Panc1 (cell line): Measurements from ENCODE around the gene POLE4. TPM values are rescaled to one million over a fixed set of nuclear protein-coding genes. Genes with fewer than 3 reads are reported as not detected.

Experiments used
- ATAC-seq: fragments of 200-7000 bp; cut with Tn5 transposase; 2 replicates; pipeline ENCODE4 v1.9.1; 2020; ENCODE audit warnings: mild to moderate bottlenecking, moderate library complexity
- BruUV-seq: library from RNA; stranded (reverse); fragments of 400-500 nt; replicated peaks from 2 replicates; lab custom pipeline; 2021; lab: Mats Ljungman, UMichigan
- CTCF ChIA-PET: fragments of 300-600 bp; sonication (Branson Sonifier 250); formaldehyde crosslinking; loops from one replicate; lab custom pipeline; 2022; ENCODE audit warnings: antibody characterized with exemption; lab: Charles Lee
- POLR2A ChIA-PET: fragments of 300-600 bp; sonication (Branson Sonifier 250); formaldehyde crosslinking; loops from one replicate; lab custom pipeline; 2022; ENCODE audit warnings: antibody characterized with exemption; lab: Charles Lee
- DNase-seq: peaks from one replicate; pipeline ENCODE4 v3.0.0-alpha.2; 2010; ENCODE audit warnings: low read depth, low spot score
- H3K27ac ChIP-seq: 2 replicates; pipeline ENCODE4 v1.5.1; 2011; ENCODE audit warnings: mild to moderate bottlenecking, low read length, inconsistent platforms
- H3K27me3 ChIP-seq: fragments of 200-500 bp; sonication (Bioruptor generic); 2 replicates; pipeline ENCODE4 v1.6.0; 2014; ENCODE audit warnings: low read length, inconsistent platforms; ENCODE audit not compliant: control insufficient read depth, insufficient read depth
- H3K36me3 ChIP-seq: fragments of 200-500 bp; sonication (Bioruptor generic); 2 replicates; pipeline ENCODE4 v1.5.1; 2014; ENCODE audit warnings: inconsistent platforms, mild to moderate bottlenecking, low read length, moderate library complexity; ENCODE audit not compliant: control insufficient read depth, insufficient read depth
- H3K4me1 ChIP-seq: 2 replicates; pipeline ENCODE4 v1.5.1; 2011; ENCODE audit warnings: inconsistent platforms, mild to moderate bottlenecking, low read length, moderate library complexity; ENCODE audit not compliant: control insufficient read depth, insufficient read depth
- H3K4me3 ChIP-seq, 2 experiments: 2 replicates each; pipeline ENCODE4 v1.5.1; 2011 to 2012; ENCODE audit warnings: low read depth in 2 of 2, low read length in 2 of 2, mild to moderate bottlenecking in 2 of 2, inconsistent platforms in 1 of 2, moderate library complexity in 1 of 2
- H3K9me3 ChIP-seq: fragments of 200-500 bp; sonication (Bioruptor generic); 2 replicates; pipeline ENCODE4 v1.5.1; 2014; ENCODE audit warnings: low read depth, mild to moderate bottlenecking, inconsistent platforms, low read length, moderate library complexity; ENCODE audit not compliant: control insufficient read depth, insufficient read depth
- POLR2AphosphoS5 ChIP-seq: IDR thresholded peaks from 2 replicates; pipeline ENCODE4 v1.6.1; 2012; ENCODE audit warnings: mild to moderate bottlenecking, low read depth, low read length, moderate library complexity
- SIN3A ChIP-seq: IDR thresholded peaks from 2 replicates; pipeline ENCODE4 v1.6.1; 2012; ENCODE audit warnings: low read depth, mild to moderate bottlenecking, low read length, moderate library complexity, borderline replicate concordance; ENCODE audit not compliant: insufficient read depth
- TCF7L2 ChIP-seq: IDR thresholded peaks from 2 replicates; pipeline ENCODE4 v1.6.1; 2011; ENCODE audit warnings: mild to moderate bottlenecking, low read depth, low read length, inconsistent platforms
- in situ Hi-C: cut with HindIII; loops from 2 replicates; pipeline ENCODE4 v1.10.0; 2016; ENCODE audit warnings: low sequenced_read_pairs, low pct_unique_long_range_greater_than_20kb
- intact Hi-C: fragments of 100-400 bp; cut with micrococcal nuclease; formaldehyde crosslinking; loops from one replicate; pipeline ENCODE4 v1.10.0; 2022; ENCODE audit not compliant: unreplicated experiment
- total RNA-seq: library from RNA; stranded (reverse); gene quantifications from one replicate; pipeline ENCODE4 v1.2.1, GENCODE V29; 2021; ENCODE audit not compliant: unreplicated experiment
- TF ChIP-seq, protein P1 (sequence below): fragments of 450-650 bp; IDR thresholded peaks from 2 replicates; pipeline ENCODE4 v1.5.1; 2017; ENCODE audit warnings: mild to moderate bottlenecking
- TF ChIP-seq, protein P2 (sequence below), 2 experiments: IDR thresholded peaks; 2 replicates each; pipeline ENCODE4 v1.6.1; 2011 to 2012; ENCODE audit warnings: low read depth in 2 of 2, control low read depth in 1 of 2, low read length in 1 of 2, mild to moderate bottlenecking in 1 of 2, moderate library complexity in 1 of 2; ENCODE audit not compliant: insufficient read depth in 1 of 2

Gene POLE4
- total RNA-seq, 1 experiment from 2014 or later, result 103 TPM

- no peak for ATAC-seq
- CTCF ChIA-PET, result interaction anchor here (0.6 kb wide), 1 partner anchor 128 kb away, joined by 5 read pairs; no protein-coding TSS in a partner anchor
- in situ Hi-C loops, result no loop called here
Observed at GRCh38 chr2:74922592-74923227, 35.7 kb upstream of the POLE4 start.

GRCh38 chr2:74924463-74925265 is 33.8 kb upstream of the POLE4 start:
- no peaks in the 10 kb centered on the region for H3K9me3 ChIP-seq
- BruUV-seq, result no TSS peak
- no peaks in the 10 kb centered on the region for H3K36me3 ChIP-seq
- in situ Hi-C loops, result no loop called here
- CTCF ChIA-PET, result no interaction called here
- H3K4me3 ChIP-seq, result no peak overlapping the region
- H3K27me3 ChIP-seq, result no peaks in the 10 kb centered on the region
- H3K4me1 ChIP-seq, result no peaks in the 10 kb centered on the region
- ATAC-seq (no peak), DNase-seq (no peak)
- POLR2A ChIA-PET, result no interaction called here
- intact Hi-C loops, result loop anchor here (5.0 kb wide), 1 partner anchor 313 kb away; no protein-coding TSS in a partner anchor
- TF ChIP-seq POLR2AphosphoS5 (no peak), SIN3A (no peak), TCF7L2 (no peak)
- TF ChIP-seq, protein P1, sequence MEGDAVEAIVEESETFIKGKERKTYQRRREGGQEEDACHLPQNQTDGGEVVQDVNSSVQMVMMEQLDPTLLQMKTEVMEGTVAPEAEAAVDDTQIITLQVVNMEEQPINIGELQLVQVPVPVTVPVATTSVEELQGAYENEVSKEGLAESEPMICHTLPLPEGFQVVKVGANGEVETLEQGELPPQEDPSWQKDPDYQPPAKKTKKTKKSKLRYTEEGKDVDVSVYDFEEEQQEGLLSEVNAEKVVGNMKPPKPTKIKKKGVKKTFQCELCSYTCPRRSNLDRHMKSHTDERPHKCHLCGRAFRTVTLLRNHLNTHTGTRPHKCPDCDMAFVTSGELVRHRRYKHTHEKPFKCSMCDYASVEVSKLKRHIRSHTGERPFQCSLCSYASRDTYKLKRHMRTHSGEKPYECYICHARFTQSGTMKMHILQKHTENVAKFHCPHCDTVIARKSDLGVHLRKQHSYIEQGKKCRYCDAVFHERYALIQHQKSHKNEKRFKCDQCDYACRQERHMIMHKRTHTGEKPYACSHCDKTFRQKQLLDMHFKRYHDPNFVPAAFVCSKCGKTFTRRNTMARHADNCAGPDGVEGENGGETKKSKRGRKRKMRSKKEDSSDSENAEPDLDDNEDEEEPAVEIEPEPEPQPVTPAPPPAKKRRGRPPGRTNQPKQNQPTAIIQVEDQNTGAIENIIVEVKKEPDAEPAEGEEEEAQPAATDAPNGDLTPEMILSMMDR, result no peak
- TF ChIP-seq, protein P2, sequence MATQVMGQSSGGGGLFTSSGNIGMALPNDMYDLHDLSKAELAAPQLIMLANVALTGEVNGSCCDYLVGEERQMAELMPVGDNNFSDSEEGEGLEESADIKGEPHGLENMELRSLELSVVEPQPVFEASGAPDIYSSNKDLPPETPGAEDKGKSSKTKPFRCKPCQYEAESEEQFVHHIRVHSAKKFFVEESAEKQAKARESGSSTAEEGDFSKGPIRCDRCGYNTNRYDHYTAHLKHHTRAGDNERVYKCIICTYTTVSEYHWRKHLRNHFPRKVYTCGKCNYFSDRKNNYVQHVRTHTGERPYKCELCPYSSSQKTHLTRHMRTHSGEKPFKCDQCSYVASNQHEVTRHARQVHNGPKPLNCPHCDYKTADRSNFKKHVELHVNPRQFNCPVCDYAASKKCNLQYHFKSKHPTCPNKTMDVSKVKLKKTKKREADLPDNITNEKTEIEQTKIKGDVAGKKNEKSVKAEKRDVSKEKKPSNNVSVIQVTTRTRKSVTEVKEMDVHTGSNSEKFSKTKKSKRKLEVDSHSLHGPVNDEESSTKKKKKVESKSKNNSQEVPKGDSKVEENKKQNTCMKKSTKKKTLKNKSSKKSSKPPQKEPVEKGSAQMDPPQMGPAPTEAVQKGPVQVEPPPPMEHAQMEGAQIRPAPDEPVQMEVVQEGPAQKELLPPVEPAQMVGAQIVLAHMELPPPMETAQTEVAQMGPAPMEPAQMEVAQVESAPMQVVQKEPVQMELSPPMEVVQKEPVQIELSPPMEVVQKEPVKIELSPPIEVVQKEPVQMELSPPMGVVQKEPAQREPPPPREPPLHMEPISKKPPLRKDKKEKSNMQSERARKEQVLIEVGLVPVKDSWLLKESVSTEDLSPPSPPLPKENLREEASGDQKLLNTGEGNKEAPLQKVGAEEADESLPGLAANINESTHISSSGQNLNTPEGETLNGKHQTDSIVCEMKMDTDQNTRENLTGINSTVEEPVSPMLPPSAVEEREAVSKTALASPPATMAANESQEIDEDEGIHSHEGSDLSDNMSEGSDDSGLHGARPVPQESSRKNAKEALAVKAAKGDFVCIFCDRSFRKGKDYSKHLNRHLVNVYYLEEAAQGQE (IDR thresholded peaks at IDR 0.05; ENCODE audit: insufficient read depth in 1 of 2, low read depth in 2 of 2, low read length in 1 of 2), result no peak
- no peak overlapping the region for H3K27ac ChIP-seq

More at GRCh38 chr2:74922592-74923227, 35.7 kb upstream of the POLE4 start:
- BruUV-seq, result no TSS peak
- Histone ChIP-seq H3K36me3 (no peaks in the 10 kb centered on the region), H3K9me3 (no peaks in the 10 kb centered on the region), H3K27ac (no peak overlapping the region), H3K4me3 (no peak overlapping the region), H3K4me1 (no peaks in the 10 kb centered on the region), H3K27me3 (no peaks in the 10 kb centered on the region)
- intact Hi-C loops, result loop anchor here (5.0 kb wide), 1 partner anchor 315 kb away; no protein-coding TSS in a partner anchor
- DNase-seq, result no peak
- TF ChIP-seq TCF7L2, result no peak
- TF ChIP-seq, protein P1, result no peak
- TF ChIP-seq POLR2AphosphoS5, result no peak
- no peak for TF ChIP-seq SIN3A
- TF ChIP-seq, protein P2 (IDR thresholded peaks at IDR 0.05; ENCODE audit: insufficient read depth in 1 of 2, low read depth in 2 of 2, low read length in 1 of 2), result no peak
- POLR2A ChIA-PET, result no interaction called here
